Fibroblast of skin of left quadriceps (primary cell): ENCODE results near the gene CLECL1.
"Not testable (repeated sequence)": the region's sequence is repeated elsewhere in the genome, so short reads cannot be mapped to it uniquely, and the experiment has no call there.

Source experiments
- DNase-seq, 2 experiments: peaks; one replicate each; pipeline ENCODE4 v3.0.0-alpha.2; 2013; ENCODE audit warnings: low read depth in 2 of 2

CLECL1 gene

GRCh38 chr12:9721394-9722092, 11.4 kb downstream of the CLECL1 start:
- DNase-seq, result no peak

GRCh38 chr12:9719790-9720189, 13.1 kb downstream of the CLECL1 start:
- no peak for DNase-seq

GRCh38 chr12:9718968-9719367, 13.9 kb downstream of the CLECL1 start:
- no peak for DNase-seq

- no peak for DNase-seq
These were observed 15.6 kb downstream of the CLECL1 start for GRCh38 chr12:9717070-9717925.

GRCh38 chr12:9713032-9713558, 19.8 kb downstream of the CLECL1 start:
- DNase-seq, result not testable (repeated sequence)

GRCh38 chr12:9711664-9712063, 21.2 kb downstream of the CLECL1 start:
- peak; percentile 3 to 4 for DNase-seq

- no peak for DNase-seq
These were observed 22.1 kb downstream of the CLECL1 start for GRCh38 chr12:9710584-9711375.

GRCh38 chr12:9708853-9709252, 24.0 kb downstream of the CLECL1 start:
- no peak for DNase-seq

- DNase-seq, result peak; percentile 28 to 32
These were observed 24.8 kb downstream of the CLECL1 start for GRCh38 chr12:9707864-9708808.

GRCh38 chr12:9707356-9707755, 25.5 kb downstream of the CLECL1 start:
- no peak for DNase-seq

- DNase-seq, result no peak
These were observed 26.7 kb downstream of the CLECL1 start for GRCh38 chr12:9706086-9706685.

- DNase-seq, result not testable (repeated sequence)
These were observed 28.3 kb downstream of the CLECL1 start for GRCh38 chr12:9704561-9704960.

GRCh38 chr12:9702255-9702654, 30.6 kb downstream of the CLECL1 start:
- no peak for DNase-seq

GRCh38 chr12:9701380-9702154, 31.3 kb downstream of the CLECL1 start:
- no peak for DNase-seq

GRCh38 chr12:9700606-9700956, 32.3 kb downstream of the CLECL1 start:
- DNase-seq, result no peak

- DNase-seq, result no peak
These were observed 32.8 kb downstream of the CLECL1 start for GRCh38 chr12:9699898-9700605.

- DNase-seq, result no peak
These were observed 33.5 kb downstream of the CLECL1 start for GRCh38 chr12:9699269-9699897.

GRCh38 chr12:9698681-9699080, 34.2 kb downstream of the CLECL1 start:
- DNase-seq, result no peak

- DNase-seq, result no peak
These were observed 35.3 kb downstream of the CLECL1 start for GRCh38 chr12:9697619-9698018.
